Measurements from ENCODE around the gene ZNF652.

ZNF652 gene

DNA sequence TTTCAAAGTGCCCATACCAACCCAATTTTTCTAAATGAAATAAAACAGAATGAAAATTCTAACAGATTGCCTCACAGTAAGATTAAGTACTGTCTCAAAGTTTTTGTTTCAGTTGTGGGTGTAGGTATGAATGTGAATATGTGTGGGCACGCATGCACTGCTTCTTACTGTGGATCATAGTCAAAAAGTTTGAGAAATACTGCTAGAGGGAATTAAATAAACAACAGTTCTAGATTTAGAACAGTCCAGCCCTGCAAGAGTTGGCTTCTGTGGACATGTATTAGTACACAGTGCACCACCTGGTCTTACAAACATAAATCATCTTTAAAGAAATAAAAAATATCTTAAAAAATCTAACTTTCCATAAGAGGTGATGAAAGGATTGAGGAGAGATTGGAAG, 8.4 kb downstream of the ZNF652 start:
- peaks cover 72% of the 10 kb centered on the region for H3K79me2 ChIP-seq (ENCODE audit: insufficient read depth, low read length)
- no peaks in the 10 kb centered on the region for H3K36me3 ChIP-seq (ENCODE audit: low read length)
- no peak overlapping the region for H2AFZ ChIP-seq (ENCODE audit: low read depth, low read length, severe bottlenecking)
- no peak overlapping the region for H3K27ac ChIP-seq (ENCODE audit: low read depth, low read length)
- no peak for TF ChIP-seq EZH2phosphoT487 (conservative IDR thresholded peaks at IDR 0.05; ENCODE audit: low read length)
- TF ChIP-seq, protein P1, sequence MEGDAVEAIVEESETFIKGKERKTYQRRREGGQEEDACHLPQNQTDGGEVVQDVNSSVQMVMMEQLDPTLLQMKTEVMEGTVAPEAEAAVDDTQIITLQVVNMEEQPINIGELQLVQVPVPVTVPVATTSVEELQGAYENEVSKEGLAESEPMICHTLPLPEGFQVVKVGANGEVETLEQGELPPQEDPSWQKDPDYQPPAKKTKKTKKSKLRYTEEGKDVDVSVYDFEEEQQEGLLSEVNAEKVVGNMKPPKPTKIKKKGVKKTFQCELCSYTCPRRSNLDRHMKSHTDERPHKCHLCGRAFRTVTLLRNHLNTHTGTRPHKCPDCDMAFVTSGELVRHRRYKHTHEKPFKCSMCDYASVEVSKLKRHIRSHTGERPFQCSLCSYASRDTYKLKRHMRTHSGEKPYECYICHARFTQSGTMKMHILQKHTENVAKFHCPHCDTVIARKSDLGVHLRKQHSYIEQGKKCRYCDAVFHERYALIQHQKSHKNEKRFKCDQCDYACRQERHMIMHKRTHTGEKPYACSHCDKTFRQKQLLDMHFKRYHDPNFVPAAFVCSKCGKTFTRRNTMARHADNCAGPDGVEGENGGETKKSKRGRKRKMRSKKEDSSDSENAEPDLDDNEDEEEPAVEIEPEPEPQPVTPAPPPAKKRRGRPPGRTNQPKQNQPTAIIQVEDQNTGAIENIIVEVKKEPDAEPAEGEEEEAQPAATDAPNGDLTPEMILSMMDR (IDR thresholded peaks at IDR 0.05; ENCODE audit: insufficient read depth, low read length, poor library complexity, severe bottlenecking), result no peak
- H3K4me2 ChIP-seq (ENCODE audit: low read depth, low read length, poor library complexity, severe bottlenecking), result no peak overlapping the region
- no peak overlapping the region for H3K9ac ChIP-seq (ENCODE audit: low read length)
- no peaks in the 10 kb centered on the region for H3K9me3 ChIP-seq (ENCODE audit: insufficient read depth, low read length)
- no peak overlapping the region for H3K4me3 ChIP-seq (ENCODE audit: insufficient read depth, low read length, poor library complexity, severe bottlenecking)
- H3K9me2 ChIP-seq (replicated peaks; ENCODE audit: insufficient read depth, low read length), result no peaks in the 10 kb centered on the region
- peaks cover 7% of the 10 kb centered on the region; the same call in 1 of the 2 replicates for H4K20me1 ChIP-seq (ENCODE audit: low read depth, low read length)
- H3F3A ChIP-seq (ENCODE audit: insufficient read depth), result 0 out of 2 replicates have a peak, but pooled peaks cover 4% of the 10 kb centered on the region
- H3K27me3 ChIP-seq (ENCODE audit: low read length), result no peaks in the 10 kb centered on the region

DNA sequence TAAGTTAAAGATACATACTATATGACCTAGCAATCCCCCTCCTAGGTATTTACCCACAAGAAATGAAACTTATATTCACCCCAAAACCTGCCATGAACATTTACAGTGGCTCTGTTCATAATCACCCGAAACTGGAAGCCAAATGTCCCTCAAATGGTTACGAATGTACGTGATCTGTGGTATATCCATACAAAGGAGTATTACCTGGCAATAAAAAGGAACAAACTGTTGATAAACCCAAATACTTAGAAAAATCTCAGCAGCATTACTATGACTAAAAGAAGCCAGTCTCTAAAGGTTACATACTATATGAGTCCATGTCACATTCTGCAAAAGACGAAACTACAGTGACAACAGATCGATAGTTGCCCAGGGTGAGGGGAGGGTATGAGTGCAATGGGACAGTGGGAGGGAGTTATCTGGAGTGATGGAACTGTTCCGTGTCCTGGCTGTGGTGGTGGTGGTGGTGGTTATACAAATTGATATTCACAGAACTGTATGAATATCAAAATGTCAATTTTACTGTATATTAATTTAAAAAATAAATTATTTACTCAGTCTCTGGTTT, 9.4 kb downstream of the ZNF652 start:
- Histone ChIP-seq H3K79me2 (ENCODE audit: insufficient read depth, low read length) (peaks cover 69% of the 10 kb centered on the region), H4K20me1 (ENCODE audit: low read depth, low read length) (peaks cover 6% of the 10 kb centered on the region; the same call in 1 of the 2 replicates), H3K27ac (ENCODE audit: low read depth, low read length) (no peak overlapping the region)

DNA sequence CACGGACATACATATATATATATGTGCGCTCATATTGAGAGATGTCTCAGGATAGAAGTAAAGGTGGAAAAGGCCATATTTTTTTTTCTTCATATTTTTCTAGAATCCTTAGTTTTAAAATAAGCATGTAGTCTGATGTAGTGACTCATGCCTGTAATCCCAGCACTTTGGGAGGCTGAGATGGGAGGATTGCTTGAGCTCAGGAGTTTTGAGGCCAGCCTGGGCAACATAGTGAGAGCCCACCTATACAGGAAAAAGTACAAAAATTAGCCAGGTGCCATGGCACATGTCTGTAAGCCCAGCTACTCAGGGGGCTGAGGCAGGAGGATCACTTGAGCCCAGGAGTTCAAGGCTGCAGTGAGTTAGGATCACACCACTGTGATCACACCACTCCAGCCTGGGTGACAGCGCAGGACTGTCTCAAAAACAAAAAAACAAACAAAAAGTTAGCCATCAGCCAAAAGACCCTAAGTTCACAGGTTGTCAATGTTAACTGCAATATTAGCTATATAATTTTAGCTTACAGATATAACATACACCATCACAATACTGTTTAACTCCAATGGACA, 10.4 kb downstream of the ZNF652 start:
- H3K9me3 ChIP-seq (ENCODE audit: insufficient read depth, low read length), result no peaks in the 10 kb centered on the region
- no peak for TF ChIP-seq EZH2phosphoT487 (conservative IDR thresholded peaks at IDR 0.05; ENCODE audit: low read length)
- TF ChIP-seq, protein P1 (IDR thresholded peaks at IDR 0.05; ENCODE audit: insufficient read depth, low read length, poor library complexity, severe bottlenecking), result no peak
- H3K27ac ChIP-seq (ENCODE audit: low read depth, low read length), result no peak overlapping the region
- no peaks in the 10 kb centered on the region for H3F3A ChIP-seq (ENCODE audit: insufficient read depth)
- H4K20me1 ChIP-seq (ENCODE audit: low read depth, low read length), result peaks cover 8% of the 10 kb centered on the region
- H3K4me2 ChIP-seq (ENCODE audit: low read depth, low read length, poor library complexity, severe bottlenecking), result no peak overlapping the region
- no peaks in the 10 kb centered on the region for H3K27me3 ChIP-seq (ENCODE audit: low read length)
- H3K79me2 ChIP-seq (ENCODE audit: insufficient read depth, low read length), result peaks cover 66% of the 10 kb centered on the region
- H3K36me3 ChIP-seq (ENCODE audit: low read length), result no peaks in the 10 kb centered on the region
- no peak overlapping the region for H3K9ac ChIP-seq (ENCODE audit: low read length)
- H2AFZ ChIP-seq (ENCODE audit: low read depth, low read length, severe bottlenecking), result no peak overlapping the region
- no peak overlapping the region for H3K4me3 ChIP-seq (ENCODE audit: insufficient read depth, low read length, poor library complexity, severe bottlenecking)
- H3K9me2 ChIP-seq (replicated peaks; ENCODE audit: insufficient read depth, low read length), result no peaks in the 10 kb centered on the region

More for the DNA sequence above, 9.4 kb downstream of the ZNF652 start:
- H3K4me2 ChIP-seq (ENCODE audit: low read depth, low read length, poor library complexity, severe bottlenecking), result no peak overlapping the region
- no peak for TF ChIP-seq EZH2phosphoT487 (conservative IDR thresholded peaks at IDR 0.05; ENCODE audit: low read length)
- TF ChIP-seq, protein P1 (IDR thresholded peaks at IDR 0.05; ENCODE audit: insufficient read depth, low read length, poor library complexity, severe bottlenecking), result no peak
- no peaks in the 10 kb centered on the region for H3K9me2 ChIP-seq (replicated peaks; ENCODE audit: insufficient read depth, low read length)
- H3K9me3 ChIP-seq (ENCODE audit: insufficient read depth, low read length), result no peaks in the 10 kb centered on the region
- H3K36me3 ChIP-seq (ENCODE audit: low read length), result no peaks in the 10 kb centered on the region
- H3K27me3 ChIP-seq (ENCODE audit: low read length), result no peaks in the 10 kb centered on the region
- H3F3A ChIP-seq (ENCODE audit: insufficient read depth), result no peaks in the 10 kb centered on the region
- no peak overlapping the region for H3K4me3 ChIP-seq (ENCODE audit: insufficient read depth, low read length, poor library complexity, severe bottlenecking)
- no peak overlapping the region for H3K9ac ChIP-seq (ENCODE audit: low read length)
- H2AFZ ChIP-seq (ENCODE audit: low read depth, low read length, severe bottlenecking), result no peak overlapping the region
